Prostate gland (tissue), 2 donors: ENCODE measurements around the gene TCAP.

ENCODE experiments used
- CTCF ChIP-seq, 4 experiments: fragments of 200-600 bp in 2 of 4; fragments of 450-650 bp in 2 of 4; sonication (generic) in 2 of 4; IDR thresholded peaks; 1 replicate in 3 of 4; 2 replicates in 1 of 4; pipeline ENCODE4 v1.5.1; 2016 to 2019; ENCODE audit warnings: antibody characterized with exemption in 4 of 4, mild to moderate bottlenecking in 2 of 4, moderate library complexity in 2 of 4
- POLR2A ChIP-seq: fragments of 450-650 bp; IDR thresholded peaks from one replicate; pipeline ENCODE4 v1.6.1; 2016; ENCODE audit warnings: antibody characterized with exemption, mild to moderate bottlenecking
- POLR2AphosphoS5 ChIP-seq: sonication (generic); formaldehyde crosslinking; IDR thresholded peaks from one replicate; pipeline ENCODE4 v1.6.1; 2017; ENCODE audit warnings: antibody characterized with exemption

DNA sequence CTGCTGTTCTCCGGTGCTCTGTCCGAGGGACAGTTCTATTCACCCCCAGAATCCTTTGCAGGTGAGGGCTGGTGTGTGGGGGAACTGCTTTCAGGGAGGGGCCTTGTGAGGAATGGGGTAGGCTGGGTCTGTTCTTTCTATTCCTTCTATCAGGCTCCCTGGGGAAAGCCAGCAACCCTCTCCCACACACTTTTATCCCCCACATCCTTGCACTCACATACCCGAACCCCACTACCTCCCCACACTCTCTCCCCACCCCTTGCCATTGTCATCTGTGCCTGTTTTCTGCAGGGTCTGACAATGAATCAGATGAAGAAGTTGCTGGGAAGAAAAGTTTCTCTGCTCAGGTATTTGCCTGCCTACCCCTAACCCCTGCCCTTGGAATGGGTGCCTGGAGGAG lies 6.4 kb upstream of the TCAP start:
- TF ChIP-seq POLR2AphosphoS5 (no peak), CTCF (IDR thresholded peaks at IDR 0.05) (no peak), POLR2A (no peak)
